Parathyroid adenoma (tissue), 2 donors: ENCODE data around the gene CFDP1.

ENCODE experiments used
- H2AFZ ChIP-seq: fragments of 300-600 bp; sonication (generic); one replicate; pipeline ENCODE4 v1.7.0; 2017; ENCODE audit warnings: antibody characterized with exemption, mild to moderate bottlenecking
- H3K27ac ChIP-seq: fragments of 300-600 bp; sonication (generic); one replicate; pipeline ENCODE4 v1.7.0; 2017
- H3K27me3 ChIP-seq: fragments of 300-600 bp; sonication (generic); one replicate; pipeline ENCODE4 v1.7.0; 2017; ENCODE audit warnings: low read length; ENCODE audit not compliant: control insufficient read depth, insufficient read depth
- H3K36me3 ChIP-seq: fragments of 300-600 bp; sonication (generic); one replicate; pipeline ENCODE4 v1.7.0; 2017; ENCODE audit warnings: low read length; ENCODE audit not compliant: control insufficient read depth, insufficient read depth
- H3K4me1 ChIP-seq: fragments of 300-600 bp; sonication (generic); one replicate; pipeline ENCODE4 v1.7.0; 2017; ENCODE audit warnings: control low read depth
- H3K4me2 ChIP-seq: fragments of 300-600 bp; sonication (generic); one replicate; pipeline ENCODE4 v1.7.0; 2017; ENCODE audit warnings: low read length
- H3K4me3 ChIP-seq: fragments of 300-600 bp; sonication (generic); one replicate; pipeline ENCODE4 v1.7.0; 2017; ENCODE audit warnings: low read depth, low read length
- H3K79me2 ChIP-seq: fragments of 300-600 bp; sonication (generic); one replicate; pipeline ENCODE4 v1.7.0; 2017; ENCODE audit warnings: control low read depth
- H3K9ac ChIP-seq: fragments of 300-600 bp; sonication (generic); one replicate; pipeline ENCODE4 v1.7.0; 2017; ENCODE audit warnings: mild to moderate bottlenecking
- H3K9me3 ChIP-seq: fragments of 300-600 bp; sonication (generic); one replicate; pipeline ENCODE4 v1.7.0; 2017; ENCODE audit warnings: low read length; ENCODE audit not compliant: control insufficient read depth
- TF ChIP-seq, protein P1 (sequence below): fragments of 300-600 bp; sonication (generic); IDR thresholded peaks from one replicate; pipeline ENCODE4 v1.7.0; 2017; ENCODE audit warnings: antibody characterized with exemption, mild to moderate bottlenecking
- donor health status: primary hyperparathyroidism.

Gene CFDP1

GRCh38 chr16:75305364-75306098 lies 127.8 kb downstream of the CFDP1 start:
- Histone ChIP-seq H3K9ac (no peak overlapping the region), H3K4me1 (peaks cover 4% of the 10 kb centered on the region), H3K4me2 (no peak overlapping the region), H2AFZ (no peak overlapping the region), H3K9me3 (no peaks in the 10 kb centered on the region), H3K4me3 (no peak overlapping the region), H3K36me3 (no peaks in the 10 kb centered on the region), H3K27me3 (no peaks in the 10 kb centered on the region), H3K27ac (peak overlapping the region; percentile 39), H3K79me2 (peaks cover 5% of the 10 kb centered on the region)
- TF ChIP-seq, protein P1, sequence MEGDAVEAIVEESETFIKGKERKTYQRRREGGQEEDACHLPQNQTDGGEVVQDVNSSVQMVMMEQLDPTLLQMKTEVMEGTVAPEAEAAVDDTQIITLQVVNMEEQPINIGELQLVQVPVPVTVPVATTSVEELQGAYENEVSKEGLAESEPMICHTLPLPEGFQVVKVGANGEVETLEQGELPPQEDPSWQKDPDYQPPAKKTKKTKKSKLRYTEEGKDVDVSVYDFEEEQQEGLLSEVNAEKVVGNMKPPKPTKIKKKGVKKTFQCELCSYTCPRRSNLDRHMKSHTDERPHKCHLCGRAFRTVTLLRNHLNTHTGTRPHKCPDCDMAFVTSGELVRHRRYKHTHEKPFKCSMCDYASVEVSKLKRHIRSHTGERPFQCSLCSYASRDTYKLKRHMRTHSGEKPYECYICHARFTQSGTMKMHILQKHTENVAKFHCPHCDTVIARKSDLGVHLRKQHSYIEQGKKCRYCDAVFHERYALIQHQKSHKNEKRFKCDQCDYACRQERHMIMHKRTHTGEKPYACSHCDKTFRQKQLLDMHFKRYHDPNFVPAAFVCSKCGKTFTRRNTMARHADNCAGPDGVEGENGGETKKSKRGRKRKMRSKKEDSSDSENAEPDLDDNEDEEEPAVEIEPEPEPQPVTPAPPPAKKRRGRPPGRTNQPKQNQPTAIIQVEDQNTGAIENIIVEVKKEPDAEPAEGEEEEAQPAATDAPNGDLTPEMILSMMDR, result no peak

DNA sequence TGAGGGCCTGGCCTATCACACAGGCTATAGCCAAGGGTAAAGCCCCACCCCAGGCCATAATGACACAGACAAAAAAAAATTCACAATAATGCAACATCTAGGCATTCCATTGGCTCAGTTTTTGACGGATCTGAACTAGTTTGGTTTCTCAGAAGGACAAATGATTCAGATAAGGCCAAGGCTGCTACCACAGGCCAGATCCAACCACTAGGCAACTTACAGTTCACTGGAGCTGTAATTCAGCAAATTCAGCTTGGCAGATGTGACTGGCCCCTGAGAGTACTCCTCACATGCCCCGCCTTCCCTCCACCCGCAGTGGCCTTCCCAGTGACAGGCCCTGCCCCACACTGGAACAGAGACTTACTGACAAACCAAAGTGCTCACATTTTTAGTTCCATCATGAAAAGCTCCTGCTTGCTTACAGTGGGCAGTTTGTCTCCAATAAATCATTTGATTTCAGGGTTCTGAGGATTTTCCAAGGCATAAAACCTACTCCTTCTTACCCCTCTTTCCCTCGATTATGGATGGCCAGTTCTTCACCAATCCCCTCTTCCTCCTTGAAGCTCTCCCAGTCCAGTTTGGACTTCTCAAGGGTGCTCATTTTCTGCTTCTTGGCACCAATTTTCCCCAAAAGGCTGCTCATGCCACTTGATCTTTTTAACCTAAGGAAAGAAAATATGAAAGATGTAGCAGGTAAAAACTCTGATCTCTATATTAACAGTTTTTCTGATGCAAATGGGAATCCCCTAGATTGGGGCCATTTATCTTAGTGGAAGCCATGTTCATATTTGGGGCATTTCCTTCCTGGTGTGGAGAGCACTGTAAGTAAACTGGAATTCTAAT lies 128.6 kb downstream of the CFDP1 start:
- no peak overlapping the region for H2AFZ ChIP-seq
- H3K27ac ChIP-seq, result peak overlapping the region; percentile 39
- no peak overlapping the region for H3K4me3 ChIP-seq
- H3K9me3 ChIP-seq, result no peaks in the 10 kb centered on the region
- H3K79me2 ChIP-seq, result peaks cover 5% of the 10 kb centered on the region
- H3K9ac ChIP-seq, result no peak overlapping the region
- no peaks in the 10 kb centered on the region for H3K27me3 ChIP-seq
- peak overlapping the region; percentile 20 for H3K4me2 ChIP-seq
- H3K4me1 ChIP-seq, result peaks cover 4% of the 10 kb centered on the region
- H3K36me3 ChIP-seq, result no peaks in the 10 kb centered on the region
- TF ChIP-seq, protein P1, result no peak

DNA sequence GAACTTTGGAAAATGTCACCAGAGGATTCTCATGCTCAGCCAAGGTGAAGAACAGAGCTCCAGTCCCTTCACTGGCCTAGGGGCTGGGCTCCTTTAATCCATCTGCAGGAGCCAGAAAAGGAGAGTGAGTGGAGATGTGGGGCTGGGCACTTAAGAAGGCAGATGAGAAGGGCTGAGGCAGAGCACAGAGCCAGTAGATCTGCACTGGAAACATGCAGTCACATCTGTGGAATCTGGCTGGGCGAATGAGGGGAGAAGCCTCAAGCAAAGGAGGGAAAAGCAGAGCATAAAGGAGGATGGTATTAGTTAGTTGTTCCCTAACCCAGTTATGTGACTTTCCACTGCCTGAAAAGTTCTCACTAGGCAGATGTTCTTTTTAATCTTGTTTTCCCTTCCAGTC lies 131.5 kb downstream of the CFDP1 start:
- no peak overlapping the region for H3K4me3 ChIP-seq
- TF ChIP-seq, protein P1, result no peak
- no peak overlapping the region for H2AFZ ChIP-seq
- no peaks in the 10 kb centered on the region for H3K9me3 ChIP-seq
- no peak overlapping the region for H3K27ac ChIP-seq
- no peaks in the 10 kb centered on the region for H3K79me2 ChIP-seq
- peaks cover 4% of the 10 kb centered on the region for H3K4me1 ChIP-seq
- H3K36me3 ChIP-seq, result no peaks in the 10 kb centered on the region
- H3K27me3 ChIP-seq, result no peaks in the 10 kb centered on the region
- H3K9ac ChIP-seq, result no peak overlapping the region
- H3K4me2 ChIP-seq, result no peak overlapping the region

GRCh38 chr16:75298267-75298666 lies 135.0 kb downstream of the CFDP1 start:
- Histone ChIP-seq H2AFZ (no peak overlapping the region), H3K36me3 (no peaks in the 10 kb centered on the region), H3K4me1 (no peaks in the 10 kb centered on the region), H3K27ac (no peak overlapping the region), H3K4me2 (no peak overlapping the region), H3K27me3 (no peaks in the 10 kb centered on the region), H3K9ac (no peak overlapping the region), H3K79me2 (no peaks in the 10 kb centered on the region), H3K9me3 (no peaks in the 10 kb centered on the region), H3K4me3 (no peak overlapping the region)
- TF ChIP-seq, protein P1, result no peak
